Measurements from ENCODE around the gene YAF2. TPM values are rescaled to one million over a fixed set of nuclear protein-coding genes. Genes with fewer than 3 reads are reported as not detected.
"Not testable (repeated sequence)": the region's sequence is repeated elsewhere in the genome, so short reads cannot be mapped to it uniquely, and the experiment has no call there.

Gene YAF2
- total RNA-seq, 4 donors from 2014 or later, result 56.7 to 92.2 (median 70.5) TPM

DNA sequence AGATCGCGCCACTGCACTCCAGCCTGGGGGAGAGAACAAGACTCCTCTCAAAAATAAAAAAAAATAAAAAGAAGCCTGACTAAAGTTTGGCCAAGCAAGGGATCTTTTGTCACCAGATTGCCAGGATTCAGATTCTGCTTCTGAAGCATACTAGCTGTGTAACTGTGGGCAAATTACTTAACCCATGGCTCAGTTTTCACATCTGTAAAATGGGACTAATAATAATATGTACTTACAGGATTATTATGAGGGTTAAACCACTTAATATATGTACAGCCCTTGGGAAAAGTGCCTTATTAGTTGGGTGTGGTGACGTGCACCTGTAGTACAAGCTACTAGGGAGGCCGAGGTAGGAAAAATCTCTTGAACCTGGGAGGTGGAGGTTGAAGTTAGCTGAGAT, 21.7 kb upstream of the YAF2 start:
- no peak overlapping the region for H3K4me3 ChIP-seq (replicated peaks in 1 of 3)
- H3K27me3 ChIP-seq, result no peaks in the 10 kb centered on the region
- intact Hi-C loops (cut with DNase I), result no loop called here
- 98% methylated on average over 4 of the region's 4 CpGs for WGBS, 2 donors
- no peaks in the 10 kb centered on the region for H3K4me1 ChIP-seq
- H3K27ac ChIP-seq, result no peak overlapping the region
- no peak for DNase-seq
- H3K9me3 ChIP-seq, result no peaks in the 10 kb centered on the region
- TF ChIP-seq POLR2A (IDR thresholded peaks at IDR 0.05) (no peak), CTCF (IDR thresholded peaks at IDR 0.05) (no peak)
- no peaks in the 10 kb centered on the region for H3K36me3 ChIP-seq

DNA sequence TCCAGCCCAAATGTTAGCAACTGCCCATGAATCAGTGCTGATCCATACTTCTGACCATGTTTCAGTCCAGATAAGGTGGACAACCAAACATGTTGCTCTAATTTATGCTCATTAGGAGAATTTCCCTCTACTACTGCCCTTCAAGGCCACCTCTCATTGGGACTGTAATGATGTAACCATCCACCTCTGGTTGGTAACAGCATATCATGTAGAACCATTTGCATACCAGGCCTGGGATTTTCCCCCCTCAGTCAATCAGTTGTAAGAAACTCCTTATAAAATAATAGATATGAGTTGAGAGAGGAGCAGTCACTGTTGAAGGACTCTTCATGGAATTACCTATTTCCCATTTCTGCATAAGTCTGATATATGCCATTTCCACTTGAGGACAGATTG, 17.8 kb upstream of the YAF2 start:
- H3K9me3 ChIP-seq, result no peaks in the 10 kb centered on the region
- intact Hi-C loops (cut with DNase I), result no loop called here
- no peak for DNase-seq
- no peaks in the 10 kb centered on the region for H3K36me3 ChIP-seq
- H3K4me1 ChIP-seq, result no peaks in the 10 kb centered on the region
- no peaks in the 10 kb centered on the region for H3K27me3 ChIP-seq
- H3K27ac ChIP-seq, result no peak overlapping the region
- TF ChIP-seq POLR2A (IDR thresholded peaks at IDR 0.05), result no peak
- H3K4me3 ChIP-seq (replicated peaks in 1 of 3), result no peak overlapping the region

- H3K4me3 ChIP-seq (replicated peaks in 1 of 3), result no peak overlapping the region
- no peak overlapping the region for H3K27ac ChIP-seq
- DNase-seq, result no peak
- no peaks in the 10 kb centered on the region for H3K27me3 ChIP-seq
- TF ChIP-seq POLR2A (IDR thresholded peaks at IDR 0.05) (no peak), CTCF (IDR thresholded peaks at IDR 0.05) (no peak)
- H3K9me3 ChIP-seq, result no peaks in the 10 kb centered on the region
- H3K4me1 ChIP-seq, result no peaks in the 10 kb centered on the region
- 90 to 100% methylated on average over 2 of the region's 2 CpGs for WGBS, 2 donors
- intact Hi-C loops (cut with DNase I), result no loop called here
- H3K36me3 ChIP-seq, result no peaks in the 10 kb centered on the region
These were observed 17.3 kb upstream of the YAF2 start for GRCh38 chr12:42255221-42255865.

- H3K27me3 ChIP-seq; H3K4me3 ChIP-seq (replicated peaks in 1 of 3); H3K27ac ChIP-seq; DNase-seq; intact Hi-C loops (cut with DNase I); H3K36me3 ChIP-seq; H3K9me3 ChIP-seq; H3K4me1 ChIP-seq: not testable (repeated sequence)
- WGBS, 2 donors, result 82 to 89% methylated on average over 1 of the region's 1 CpG
These were observed 14.6 kb upstream of the YAF2 start for GRCh38 chr12:42252645-42253044.

- DNase-seq; H3K4me1 ChIP-seq; H3K27ac ChIP-seq; H3K4me3 ChIP-seq (replicated peaks in 1 of 3); H3K36me3 ChIP-seq; H3K27me3 ChIP-seq; H3K9me3 ChIP-seq: not testable (repeated sequence)
- intact Hi-C loops (cut with DNase I), result loop anchor here (10.0 kb wide), 1 partner anchor 104 kb away; the partner anchor contains the start of gene GXYLT1
- WGBS, 2 donors, result 89 to 96% methylated on average over 3 of the region's 3 CpGs
These were observed 11.0 kb upstream of the YAF2 start for GRCh38 chr12:42249033-42249432.

- H3K9me3 ChIP-seq, result no peaks in the 10 kb centered on the region
- intact Hi-C loops (cut with DNase I), result loop anchor here (10.0 kb wide), 1 partner anchor 95 kb away; the partner anchor contains the start of gene GXYLT1
- DNase-seq, result no peak
- H3K27ac ChIP-seq, result no peak overlapping the region
- 87 to 95% methylated on average over 11 of the region's 11 CpGs for WGBS, 2 donors
- H3K27me3 ChIP-seq, result no peaks in the 10 kb centered on the region
- TF ChIP-seq CTCF (IDR thresholded peaks at IDR 0.05), result no peak
- TF ChIP-seq POLR2A (IDR thresholded peaks at IDR 0.05), result no peak
- peaks cover 17 to 20% of the 10 kb centered on the region in 2 donors for H3K4me1 ChIP-seq
- H3K4me3 ChIP-seq (replicated peaks in 1 of 3), result no peak overlapping the region
- no peaks in the 10 kb centered on the region for H3K36me3 ChIP-seq
These were observed 2.2 kb upstream of the YAF2 start for GRCh38 chr12:42240131-42240750.
